ENCODE results near the gene SHANK1. TPM values are rescaled to one million over a fixed set of nuclear protein-coding genes. Genes with fewer than 3 reads are reported as not detected.

The SHANK1 gene
- total RNA-seq, 1 experiment from 2014 or later = 16.4 TPM

- in situ Hi-C loops (cut with HindIII; ENCODE audit: low sequenced_read_pairs) = no loop called here
- DNase-seq (ENCODE audit: low spot score) = no peak
These were observed 16.7 kb upstream of the SHANK1 start for GRCh38 chr19:50736338-50736737.

- in situ Hi-C loops (cut with HindIII; ENCODE audit: low sequenced_read_pairs) = no loop called here
- DNase-seq (ENCODE audit: low spot score) = no peak
These were observed 16.3 kb upstream of the SHANK1 start for GRCh38 chr19:50735869-50736268.

GRCh38 chr19:50729894-50730293, 10.3 kb upstream of the SHANK1 start:
- no peak for DNase-seq (ENCODE audit: low spot score)
- in situ Hi-C loops (cut with HindIII; ENCODE audit: low sequenced_read_pairs) = no loop called here

- DNase-seq (ENCODE audit: low spot score) = peak; percentile 95
- in situ Hi-C loops (cut with HindIII; ENCODE audit: low sequenced_read_pairs) = no loop called here
These were observed 8.6 kb upstream of the SHANK1 start for GRCh38 chr19:50728084-50728737.

GRCh38 chr19:50725911-50726230, 6.3 kb upstream of the SHANK1 start:
- in situ Hi-C loops (cut with HindIII; ENCODE audit: low sequenced_read_pairs) = no loop called here
- DNase-seq (ENCODE audit: low spot score) = no peak

- peak; percentile 27 for DNase-seq (ENCODE audit: low spot score)
- in situ Hi-C loops (cut with HindIII; ENCODE audit: low sequenced_read_pairs) = no loop called here
These were observed 5.8 kb upstream of the SHANK1 start for GRCh38 chr19:50725218-50725910.

- DNase-seq (ENCODE audit: low spot score) = peak; percentile 100
- in situ Hi-C loops (cut with HindIII; ENCODE audit: low sequenced_read_pairs) = no loop called here
These were observed 5.1 kb upstream of the SHANK1 start for GRCh38 chr19:50724522-50725217.

GRCh38 chr19:50723735-50724521, 4.3 kb upstream of the SHANK1 start:
- in situ Hi-C loops (cut with HindIII; ENCODE audit: low sequenced_read_pairs) = no loop called here
- no peak for DNase-seq (ENCODE audit: low spot score)

- in situ Hi-C loops (cut with HindIII; ENCODE audit: low sequenced_read_pairs) = no loop called here
These were observed 3.5 kb upstream of the SHANK1 start, which contains the start of gene CLEC11A for GRCh38 chr19:50723069-50723468. TSS of gene CLEC11A (plus strand) at chr19:50723364. CDS start at chr19:50723526, 162 bp downstream.

GRCh38 chr19:50722201-50723013, 2.8 kb upstream of the SHANK1 start:
- peak; percentile 16 for DNase-seq (ENCODE audit: low spot score)
- in situ Hi-C loops (cut with HindIII; ENCODE audit: low sequenced_read_pairs) = no loop called here

More at GRCh38 chr19:50723069-50723468, 3.5 kb upstream of the SHANK1 start, which contains the start of gene CLEC11A:
- peak; percentile 40 for DNase-seq (ENCODE audit: low spot score)

- in situ Hi-C loops (cut with HindIII; ENCODE audit: low sequenced_read_pairs) = no loop called here
- peak; percentile 64 for DNase-seq (ENCODE audit: low spot score)
These were observed 2.0 kb upstream of the SHANK1 start for GRCh38 chr19:50721441-50722137.

- peak; percentile 36 for DNase-seq (ENCODE audit: low spot score)
- in situ Hi-C loops (cut with HindIII; ENCODE audit: low sequenced_read_pairs) = no loop called here
These were observed 1.3 kb upstream of the SHANK1 start for GRCh38 chr19:50720921-50721381.

GRCh38 chr19:50720181-50720920, 749 bp upstream of the SHANK1 start:
- in situ Hi-C loops (cut with HindIII; ENCODE audit: low sequenced_read_pairs) = no loop called here
- DNase-seq (ENCODE audit: low spot score) = peak; percentile 20

GRCh38 chr19:50719119-50719435, 525 bp downstream of the SHANK1 start:
- no peak for DNase-seq (ENCODE audit: low spot score)
- in situ Hi-C loops (cut with HindIII; ENCODE audit: low sequenced_read_pairs) = no loop called here

- in situ Hi-C loops (cut with HindIII; ENCODE audit: low sequenced_read_pairs) = no loop called here
- peak; percentile 12 for DNase-seq (ENCODE audit: low spot score)
These were observed 1.1 kb downstream of the SHANK1 start for GRCh38 chr19:50718255-50719118.

GRCh38 chr19:50717891-50718254, 1.7 kb downstream of the SHANK1 start:
- DNase-seq (ENCODE audit: low spot score) = no peak
- in situ Hi-C loops (cut with HindIII; ENCODE audit: low sequenced_read_pairs) = no loop called here
